Measurements from ENCODE around the gene NTNG1. TPM values are rescaled to one million over a fixed set of nuclear protein-coding genes. Genes with fewer than 3 reads are reported as not detected.

The NTNG1 gene
- total and polyA plus RNA-seq, 9 donors: 0.28 to 9.1 (median 0.97) TPM

DNA sequence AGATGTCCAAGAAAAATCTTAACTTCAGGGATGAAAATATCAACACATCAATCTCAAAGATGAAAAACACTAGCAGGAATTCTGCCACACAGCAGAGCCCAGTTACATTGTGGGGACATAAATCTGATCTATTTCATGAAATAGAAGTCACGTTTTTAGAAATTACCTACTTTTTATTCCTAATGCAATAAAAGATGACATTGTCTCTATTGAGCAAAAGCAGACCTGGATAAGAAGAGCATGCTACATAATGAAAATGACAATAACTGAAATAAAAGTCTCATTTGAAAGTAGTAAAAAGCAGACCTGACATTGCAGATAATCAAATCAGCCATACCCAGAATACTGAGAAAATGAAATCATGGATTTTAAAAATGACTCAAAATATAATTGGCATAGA lies 156.8 kb downstream of the NTNG1 start:
- DNase-seq: no peak
- Histone ChIP-seq H3K9me3 (no peaks in the 10 kb centered on the region), H3K36me3 (no peaks in the 10 kb centered on the region), H3K4me3 (no peak overlapping the region), H3K27ac (no peak overlapping the region), H3K27me3 (no peaks in the 10 kb centered on the region), H3K4me1 (ENCODE audit: insufficient read depth) (no peaks in the 10 kb centered on the region)
- no peak for TF ChIP-seq EP300 (IDR thresholded peaks at IDR 0.05)
- TF ChIP-seq, protein P1, sequence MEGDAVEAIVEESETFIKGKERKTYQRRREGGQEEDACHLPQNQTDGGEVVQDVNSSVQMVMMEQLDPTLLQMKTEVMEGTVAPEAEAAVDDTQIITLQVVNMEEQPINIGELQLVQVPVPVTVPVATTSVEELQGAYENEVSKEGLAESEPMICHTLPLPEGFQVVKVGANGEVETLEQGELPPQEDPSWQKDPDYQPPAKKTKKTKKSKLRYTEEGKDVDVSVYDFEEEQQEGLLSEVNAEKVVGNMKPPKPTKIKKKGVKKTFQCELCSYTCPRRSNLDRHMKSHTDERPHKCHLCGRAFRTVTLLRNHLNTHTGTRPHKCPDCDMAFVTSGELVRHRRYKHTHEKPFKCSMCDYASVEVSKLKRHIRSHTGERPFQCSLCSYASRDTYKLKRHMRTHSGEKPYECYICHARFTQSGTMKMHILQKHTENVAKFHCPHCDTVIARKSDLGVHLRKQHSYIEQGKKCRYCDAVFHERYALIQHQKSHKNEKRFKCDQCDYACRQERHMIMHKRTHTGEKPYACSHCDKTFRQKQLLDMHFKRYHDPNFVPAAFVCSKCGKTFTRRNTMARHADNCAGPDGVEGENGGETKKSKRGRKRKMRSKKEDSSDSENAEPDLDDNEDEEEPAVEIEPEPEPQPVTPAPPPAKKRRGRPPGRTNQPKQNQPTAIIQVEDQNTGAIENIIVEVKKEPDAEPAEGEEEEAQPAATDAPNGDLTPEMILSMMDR (IDR thresholded peaks at IDR 0.05): no peak
- no peak for TF ChIP-seq POLR2A (IDR thresholded peaks at IDR 0.05)
- intact Hi-C loops (cut with DNase I): no loop called here
- WGBS, 3 donors: 42 to 53% (median 50%) methylated on average over 1 of the region's 1 CpG

DNA sequence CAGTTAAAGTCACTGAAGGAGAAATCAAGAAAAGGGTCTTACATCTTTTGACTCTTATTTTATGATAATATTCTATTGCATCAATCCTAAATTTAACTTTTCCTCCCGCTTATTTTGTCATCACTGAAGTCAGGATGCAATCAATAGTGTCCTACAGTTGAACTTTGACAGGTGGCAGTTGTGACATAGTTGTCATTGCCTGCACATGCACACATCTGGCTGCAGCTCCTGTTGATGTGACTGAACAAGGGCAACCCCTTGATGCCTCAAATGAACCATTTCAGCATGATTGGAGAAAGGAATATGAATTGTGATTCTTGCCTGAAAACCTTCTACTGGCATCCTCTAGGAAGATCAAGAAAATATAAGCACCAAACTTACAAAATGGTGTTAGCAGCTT lies 157.7 kb downstream of the NTNG1 start:
- Histone ChIP-seq H3K9me3 (no peaks in the 10 kb centered on the region), H3K27ac (no peak overlapping the region), H3K36me3 (no peaks in the 10 kb centered on the region), H3K4me1 (ENCODE audit: insufficient read depth) (no peaks in the 10 kb centered on the region), H3K4me3 (no peak overlapping the region), H3K27me3 (no peaks in the 10 kb centered on the region)
- DNase-seq: no peak
- TF ChIP-seq EP300 (IDR thresholded peaks at IDR 0.05): no peak
- no peak for TF ChIP-seq POLR2A (IDR thresholded peaks at IDR 0.05)
- TF ChIP-seq, protein P1 (IDR thresholded peaks at IDR 0.05): no peak
- intact Hi-C loops (cut with DNase I): no loop called here
- WGBS, 3 donors: 29 to 44% (median 35%) methylated on average over 1 of the region's 1 CpG

DNA sequence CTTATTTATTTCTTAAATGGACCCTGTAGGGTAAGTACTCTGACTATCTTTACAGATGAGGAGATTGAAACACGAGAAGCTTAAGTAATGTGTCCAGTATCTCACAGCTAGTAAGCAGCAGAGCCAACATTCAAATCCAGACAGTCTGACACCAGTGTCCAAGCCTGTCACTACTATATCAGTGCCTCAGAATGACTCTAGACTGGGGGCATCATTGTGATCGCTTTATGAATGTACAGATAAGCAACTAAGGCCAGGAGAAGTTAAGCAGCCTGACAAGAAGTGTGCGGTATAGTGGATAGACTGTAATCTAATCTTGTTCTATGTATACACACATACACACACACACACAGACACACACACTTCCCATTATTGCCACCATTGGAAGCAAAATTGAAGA lies 158.7 kb downstream of the NTNG1 start:
- 72 to 83% (median 79%) methylated on average over 3 of the region's 3 CpGs for WGBS, 3 donors
- TF ChIP-seq, protein P1 (IDR thresholded peaks at IDR 0.05): no peak
- TF ChIP-seq POLR2A (IDR thresholded peaks at IDR 0.05) (no peak), EP300 (IDR thresholded peaks at IDR 0.05) (no peak)
- H3K36me3 ChIP-seq: no peaks in the 10 kb centered on the region
- no peaks in the 10 kb centered on the region for H3K4me1 ChIP-seq (ENCODE audit: insufficient read depth)
- no peaks in the 10 kb centered on the region for H3K27me3 ChIP-seq
- no peak overlapping the region for H3K4me3 ChIP-seq
- H3K9me3 ChIP-seq: no peaks in the 10 kb centered on the region
- DNase-seq: no peak
- intact Hi-C loops (cut with DNase I): no loop called here
- H3K27ac ChIP-seq: no peak overlapping the region

DNA sequence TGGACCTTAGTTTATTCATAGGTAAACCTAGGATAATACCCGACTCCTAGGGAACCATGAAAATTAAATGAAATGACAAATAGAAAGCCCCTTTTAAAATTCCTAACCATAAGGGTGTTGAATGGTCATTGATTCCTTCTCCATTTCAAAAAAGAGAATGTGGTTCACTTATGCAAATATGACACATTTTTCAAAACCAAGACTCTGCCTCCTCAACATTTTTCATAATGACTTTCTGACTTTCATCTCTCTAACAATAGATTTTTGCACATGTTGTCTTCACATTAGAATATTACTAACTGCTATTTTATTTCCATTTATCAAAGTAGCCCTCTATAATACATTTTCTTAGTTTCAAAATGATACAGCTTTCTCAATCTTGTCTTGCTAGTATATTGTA lies 169.1 kb downstream of the NTNG1 start:
- intact Hi-C loops (cut with DNase I): no loop called here
- no peak for DNase-seq
- Histone ChIP-seq H3K27me3 (no peaks in the 10 kb centered on the region), H3K36me3 (no peaks in the 10 kb centered on the region), H3K4me3 (no peak overlapping the region), H3K4me1 (ENCODE audit: insufficient read depth) (no peaks in the 10 kb centered on the region), H3K27ac (no peak overlapping the region), H3K9me3 (no peaks in the 10 kb centered on the region)
- 60 to 79% (median 64%) methylated on average over 1 of the region's 1 CpG for WGBS, 3 donors
- TF ChIP-seq POLR2A (IDR thresholded peaks at IDR 0.05) (no peak), EP300 (IDR thresholded peaks at IDR 0.05) (no peak)
- TF ChIP-seq, protein P1 (IDR thresholded peaks at IDR 0.05): no peak

DNA sequence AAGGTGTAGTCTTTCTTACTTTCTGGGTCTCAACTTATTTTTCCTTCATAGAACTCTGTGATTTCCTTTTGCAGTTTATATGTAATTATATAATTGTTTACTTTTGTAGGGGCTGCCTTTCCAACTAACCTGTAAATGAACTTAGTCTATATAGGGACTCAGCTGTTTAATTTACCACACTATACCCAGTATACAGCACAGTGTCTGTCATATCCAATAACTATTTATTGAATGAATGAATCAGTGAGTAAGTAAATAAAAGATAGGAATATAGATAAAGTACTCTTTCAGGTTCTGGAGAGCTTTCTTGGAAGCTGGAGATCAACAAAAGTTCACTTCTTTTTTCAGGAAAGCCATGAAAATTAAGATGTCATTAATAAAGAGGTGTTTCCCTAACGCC lies 174.8 kb downstream of the NTNG1 start:
- Histone ChIP-seq H3K9me3 (no peaks in the 10 kb centered on the region), H3K36me3 (no peaks in the 10 kb centered on the region), H3K27me3 (no peaks in the 10 kb centered on the region), H3K4me3 (no peak overlapping the region), H3K27ac (no peak overlapping the region), H3K4me1 (ENCODE audit: insufficient read depth) (no peaks in the 10 kb centered on the region)
- DNase-seq: no peak
- TF ChIP-seq EP300 (IDR thresholded peaks at IDR 0.05) (no peak), POLR2A (IDR thresholded peaks at IDR 0.05) (no peak)
- TF ChIP-seq, protein P1 (IDR thresholded peaks at IDR 0.05): no peak
- intact Hi-C loops (cut with DNase I): no loop called here
- WGBS, 3 donors: 0 to 89% (median 0%) methylated on average over 1 of the region's 1 CpG

Measured in ovary (tissue), 9 donors.